Heart right ventricle (tissue), 16 donors: ENCODE results near the gene TXK. TPM values are rescaled to one million over a fixed set of nuclear protein-coding genes. Genes with fewer than 3 reads are reported as not detected.

ENCODE experiments used
- ATAC-seq, 8 donors: fragments of 200-7000 bp; cut with Tn5 transposase; one replicate each; pipeline ENCODE4 v1.9.1; 2020; ENCODE audit warnings: mild to moderate bottlenecking in 8 of 8, moderate library complexity in 8 of 8, moderate number of reproducible peaks in 1 of 8
- DNase-seq, 2 donors: peaks; one replicate each; pipeline ENCODE4 v3.0.0-alpha.2; 2020
- H3K27ac ChIP-seq, 10 donors: fragments of 200-600 bp; sonication (generic) in 2 of 10; one replicate each; pipeline versions ENCODE4 v1.5.0 to v1.8.0; 2020 to 2022; ENCODE audit warnings: mild to moderate bottlenecking in 3 of 10
- H3K27me3 ChIP-seq, 7 donors: fragments of 200-600 bp; one replicate each; pipeline ENCODE4 v1.8.0; 2021 to 2022; ENCODE audit warnings: mild to moderate bottlenecking in 2 of 7
- H3K36me3 ChIP-seq, 9 donors: fragments of 200-600 bp; sonication (generic) in 1 of 9; one replicate each; pipeline versions ENCODE4 v1.5.0 to v1.8.0; 2020 to 2022; ENCODE audit warnings: mild to moderate bottlenecking in 2 of 9
- H3K4me1 ChIP-seq, 9 donors: fragments of 200-600 bp; sonication (generic) in 1 of 9; one replicate each; pipeline versions ENCODE4 v1.5.0 to v1.8.0; 2020 to 2022; ENCODE audit warnings: mild to moderate bottlenecking in 4 of 9
- H3K4me3 ChIP-seq, 10 donors: fragments of 200-600 bp; sonication (generic) in 2 of 10; one replicate each; pipeline versions ENCODE4 v1.5.0 to v1.8.0; 2020 to 2022; ENCODE audit warnings: mild to moderate bottlenecking in 7 of 10, moderate library complexity in 2 of 10
- H3K9me3 ChIP-seq, 11 donors: fragments of 200-600 bp in 10 of 11; sonication (generic) in 2 of 11; one replicate each; pipeline versions ENCODE4 v1.5.0 to v1.8.0; 2013 to 2022; ENCODE audit warnings: mild to moderate bottlenecking in 2 of 11, control low read depth in 1 of 11, moderate library complexity in 1 of 11
- CTCF ChIP-seq, 9 donors: fragments of 200-600 bp; sonication (generic) in 2 of 9; IDR thresholded peaks; one replicate each; pipeline versions ENCODE4 v1.5.0 to v1.8.0; 2021 to 2022; ENCODE audit warnings: antibody characterized with exemption in 9 of 9, mild to moderate bottlenecking in 5 of 9, moderate library complexity in 1 of 9
- WGBS, 2 donors: extraction: QIAGEN DNeasy Blood & Tissue Kit; methylation state at CpG; one replicate each; pipeline ENCODE4 v1.1.7; 2013; ENCODE audit warnings: inconsistent platforms in 1 of 2; 5-methylcytosine and 5-hydroxymethylcytosine counted together
- intact Hi-C, 10 donors: fragments of 100-400 bp; cut with DNase I; formaldehyde crosslinking; loops; one replicate each; pipeline versions ENCODE4 v1.11.1 to v1.14.2; 2022
- polyA plus RNA-seq, 2 donors: library from polyadenylated mRNA; stranded (reverse); fragments of 200-250 nt; gene quantifications; one replicate each; pipeline ENCODE4 v1.2.3, GENCODE V29; 2013
- total RNA-seq, 10 donors: library from RNA; stranded (reverse); fragmentation: NEBNext Ultra II Directional in 3 of 10; extraction: Animal tissue kit (Norgen Biotek cat#: 25700) in 3 of 10; gene quantifications; one replicate each; pipeline versions ENCODE4 v1.2.1 to v1.2.4, GENCODE V29; 2021 to 2023
- donor health status: Arrhythmogenic right ventricular cardiomyopathy.
- donor health status: ischemic (EF 13 %, LVEDD 7.1; RV severe dilation, severe dysfunction).
- donor health status: healthy with polysubstance abuse.
- donor health status: DM: no; HTN: yes; CAD: no.
- donor health status: DM: no; HTN: no; CAD: no.
- donor health status: ischemic (EF 25% LVEDD 6.9; RV normal size, moderate dysfunction).
- donor health status: ischemic (EF 25% LVEDD 5.7; RV mildly dilated, moderate dysfunction).
- donor health status: healthy.
- donor health status: DM: yes; HTN: yes; CAD: no.
- donor health status: Ischemic cardiomyopathy.
- donor health status: ischemic (EF 35%, LVEDD 5.7; RV mildly dilated, moderate dysfunction).
- donor health status: nonischemic (EF 11% LVEDD 7.7; RV severe dilation, severe dysfunction).
- donor health status: DM: yes; HTN: yes; CAD: no.
- donor health status: PGD.
- donor health status: ischemic (EF 29% LVEDD 5.4; RV normal size, mild dysfunction).
- donor health status: nonischemic (EF 23%, LVEDD 6.1; RV moderate dilation, normal function).

The TXK gene
- total and polyA plus RNA-seq, 12 donors = 0.33 to 2.9 (median 0.85) TPM; not detected in 1

- Histone ChIP-seq H3K36me3 (no peaks in the 10 kb centered on the region), H3K4me3 (no peak overlapping the region), H3K27me3 (no peaks in the 10 kb centered on the region), H3K4me1 (no peaks in the 10 kb centered on the region), H3K27ac (no peak overlapping the region), H3K9me3 (no peaks in the 10 kb centered on the region)
- DNase-seq (no peak), ATAC-seq (no peak)
- 94 to 95% methylated on average over 2 of the region's 2 CpGs for WGBS, 2 donors
- no peak for TF ChIP-seq CTCF (IDR thresholded peaks at IDR 0.05)
- intact Hi-C loops = no loop called here
These were observed 25.6 kb downstream of the TXK start for GRCh38 chr4:48108309-48109073.

GRCh38 chr4:48105230-48105629, 28.8 kb downstream of the TXK start:
- no peak overlapping the region for H3K27ac ChIP-seq
- no peaks in the 10 kb centered on the region for H3K9me3 ChIP-seq
- H3K36me3 ChIP-seq = no peaks in the 10 kb centered on the region
- 83 to 84% methylated on average over 1 of the region's 1 CpG for WGBS, 2 donors
- ATAC-seq (no peak), DNase-seq (no peak)
- no peak overlapping the region for H3K4me3 ChIP-seq
- H3K4me1 ChIP-seq = no peaks in the 10 kb centered on the region
- intact Hi-C loops = no loop called here
- no peak for TF ChIP-seq CTCF (IDR thresholded peaks at IDR 0.05)
- no peaks in the 10 kb centered on the region for H3K27me3 ChIP-seq

GRCh38 chr4:48103483-48104139, 30.4 kb downstream of the TXK start:
- Histone ChIP-seq H3K36me3 (no peaks in the 10 kb centered on the region), H3K4me3 (no peak overlapping the region), H3K27ac (no peak overlapping the region), H3K27me3 (no peaks in the 10 kb centered on the region), H3K9me3 (no peaks in the 10 kb centered on the region), H3K4me1 (no peaks in the 10 kb centered on the region)
- no peak for ATAC-seq
- no peak for TF ChIP-seq CTCF (IDR thresholded peaks at IDR 0.05)
- intact Hi-C loops = no loop called here
- no peak for DNase-seq
- WGBS, 2 donors = 91 to 98% methylated on average over 3 of the region's 3 CpGs

GRCh38 chr4:48102303-48102702, 31.7 kb downstream of the TXK start:
- no peaks in the 10 kb centered on the region for H3K27me3 ChIP-seq
- intact Hi-C loops = no loop called here
- no peak for ATAC-seq
- 79 to 88% methylated on average over 3 of the region's 3 CpGs for WGBS, 2 donors
- H3K4me3 ChIP-seq = no peak overlapping the region
- TF ChIP-seq CTCF (IDR thresholded peaks at IDR 0.05) = no peak
- H3K9me3 ChIP-seq = no peaks in the 10 kb centered on the region
- DNase-seq = no peak
- no peaks in the 10 kb centered on the region for H3K36me3 ChIP-seq
- no peaks in the 10 kb centered on the region for H3K4me1 ChIP-seq
- no peak overlapping the region for H3K27ac ChIP-seq
